GDM1 (cell line): Measurements from ENCODE around the gene ZGPAT.
A peak's percentile ranks its signal among the peaks of the same experiment; 100 is the strongest.
"Not testable (repeated sequence)": the region's sequence is repeated elsewhere in the genome, so short reads cannot be mapped to it uniquely, and the experiment has no call there.

Experiments used
- DNase-seq: peaks from one replicate; lab custom pipeline; 2025; lab: John Stamatoyannopoulos, UW

ZGPAT gene

GRCh38 chr20:63707558-63708300 is at the start of gene ZGPAT, which contains the start of gene ARFRP1:
Gene ZGPAT, plus strand, starts transcription at chr20:63708039. Its CDS starts 542 bp downstream, at chr20:63708581.
Gene ARFRP1, minus strand, starts transcription at chr20:63707976. Its CDS starts 885 bp downstream, at chr20:63707091.
- peak; percentile 87 for DNase-seq

- DNase-seq, result no peak
These were observed 49.1 kb upstream of the ZGPAT start for GRCh38 chr20:63658749-63659187.

GRCh38 chr20:63659370-63659769 is 48.5 kb upstream of the ZGPAT start:
- DNase-seq, result no peak

- not testable (repeated sequence) for DNase-seq
These were observed 47.7 kb upstream of the ZGPAT start for GRCh38 chr20:63660174-63660573.

- no peak for DNase-seq
These were observed 47.2 kb upstream of the ZGPAT start for GRCh38 chr20:63660622-63661021.

GRCh38 chr20:63661108-63661507 is 46.7 kb upstream of the ZGPAT start:
- no peak for DNase-seq

- DNase-seq, result no peak
These were observed 45.7 kb upstream of the ZGPAT start for GRCh38 chr20:63661959-63662812.

- no peak for DNase-seq
These were observed 45.0 kb upstream of the ZGPAT start for GRCh38 chr20:63662813-63663189.

GRCh38 chr20:63663332-63664066 is 44.3 kb upstream of the ZGPAT start:
- no peak for DNase-seq

- DNase-seq, result no peak
These were observed 43.5 kb upstream of the ZGPAT start for GRCh38 chr20:63664143-63664851.

GRCh38 chr20:63664861-63665594 is 42.8 kb upstream of the ZGPAT start:
- DNase-seq, result no peak

GRCh38 chr20:63665708-63666107 is 42.1 kb upstream of the ZGPAT start:
- DNase-seq, result no peak

GRCh38 chr20:63667858-63668257 is 40.0 kb upstream of the ZGPAT start:
- no peak for DNase-seq

GRCh38 chr20:63668351-63668750 is 39.5 kb upstream of the ZGPAT start:
- no peak for DNase-seq

GRCh38 chr20:63671695-63672094 is 36.1 kb upstream of the ZGPAT start:
- DNase-seq, result not testable (repeated sequence)

GRCh38 chr20:63672666-63673065 is 35.2 kb upstream of the ZGPAT start:
- no peak for DNase-seq

- no peak for DNase-seq
These were observed 33.9 kb upstream of the ZGPAT start for GRCh38 chr20:63673951-63674350.

- DNase-seq, result no peak
These were observed 32.0 kb upstream of the ZGPAT start for GRCh38 chr20:63675681-63676368.

- no peak for DNase-seq
These were observed 29.8 kb upstream of the ZGPAT start for GRCh38 chr20:63678071-63678470.
